ENCODE data around the gene SH3RF2.

DNA sequence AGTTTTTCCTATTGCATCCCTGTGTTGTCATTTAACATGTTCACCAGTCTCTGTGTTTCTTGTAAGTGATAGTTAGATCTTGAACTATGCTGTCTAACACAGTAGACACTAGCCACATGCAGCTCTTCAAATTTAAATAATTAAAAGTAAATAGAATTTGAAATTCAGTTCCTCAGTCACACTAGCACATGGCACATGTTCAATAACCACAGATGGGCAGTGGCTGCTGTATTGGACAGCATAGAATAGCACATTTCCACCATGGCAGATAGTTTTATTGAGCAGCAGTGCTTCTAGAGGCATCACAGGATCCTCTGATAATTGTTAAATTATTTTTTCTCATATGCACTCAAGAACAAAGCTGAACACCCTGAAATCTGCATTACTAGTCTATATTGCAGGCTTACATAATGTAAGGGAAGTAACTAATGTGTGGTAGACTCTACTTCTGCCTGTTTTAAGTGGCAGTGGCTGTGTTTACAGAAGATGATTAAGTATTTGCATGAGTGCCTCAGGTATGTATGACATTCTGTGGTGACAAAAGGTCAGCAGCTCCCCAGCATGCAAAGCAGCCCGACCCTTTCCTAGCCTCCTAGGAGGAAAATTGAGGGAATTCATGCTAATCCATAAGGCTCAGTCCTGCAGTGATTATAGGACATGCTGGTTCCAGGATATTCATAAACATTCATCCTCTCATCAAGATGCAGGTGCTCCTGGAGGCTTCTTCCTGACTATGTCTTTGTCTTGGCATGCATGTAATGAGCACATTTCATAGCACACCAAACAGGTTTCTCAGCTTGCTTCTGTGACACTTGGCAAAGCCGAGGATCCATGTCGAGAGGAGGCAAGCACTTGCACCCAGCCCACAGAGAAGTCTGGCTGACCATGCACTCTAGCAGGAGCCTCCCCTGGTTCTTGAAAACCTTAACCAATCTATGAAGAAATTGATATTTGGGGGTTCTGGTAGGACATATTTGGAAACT lies 45.5 kb downstream of the SH3RF2 start:
- TF ChIP-seq CTCF (IDR thresholded peaks at IDR 0.05) (no peak), POLR2A (IDR thresholded peaks at IDR 0.05) (no peak)
